ENCODE results near the gene ALKBH7. TPM values are rescaled to one million over a fixed set of nuclear protein-coding genes. Genes with fewer than 3 reads are reported as not detected.
A peak's percentile ranks its signal among the peaks of the same experiment; 100 is the strongest.

ALKBH7 gene
- total and polyA plus RNA-seq, 2 of the 13 experiments (the other 11 are each of a cell fraction or from before 2014, with no cell fraction given) = 29.6 to 45.9 TPM

DNA sequence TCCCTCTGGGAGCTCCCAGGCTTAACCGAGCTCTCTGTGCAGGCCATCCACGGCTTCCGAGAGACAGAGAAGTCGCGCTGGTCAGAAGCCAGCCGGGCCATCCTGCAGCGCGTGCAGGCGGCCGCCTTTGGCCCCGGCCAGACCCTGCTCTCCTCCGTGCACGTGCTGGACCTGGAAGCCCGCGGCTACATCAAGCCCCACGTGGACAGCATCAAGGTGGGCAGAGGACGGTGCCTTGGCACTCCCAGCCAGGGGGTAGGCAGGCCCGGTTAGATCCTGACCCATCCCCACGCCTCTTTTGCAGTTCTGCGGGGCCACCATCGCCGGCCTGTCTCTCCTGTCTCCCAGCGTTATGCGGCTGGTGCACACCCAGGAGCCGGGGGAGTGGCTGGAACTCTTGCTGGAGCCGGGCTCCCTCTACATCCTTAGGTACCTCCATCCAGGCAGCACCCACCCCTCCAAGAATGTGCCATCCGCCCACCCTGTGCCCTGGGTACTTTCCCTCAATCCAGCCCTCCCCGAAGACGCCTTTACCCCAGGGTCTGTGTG lies 1.6 kb downstream of the ALKBH7 start:
- intact Hi-C loops (cut with micrococcal nuclease; ENCODE audit: unreplicated experiment) = no loop called here
- CTCF ChIA-PET (ENCODE audit: low intra/inter-chr PET ratio, low total read pairs) = no interaction called here
- in situ Hi-C loops (cut with HindIII; ENCODE audit: extremely low pct_ligation_motif_present, low pct_unique_long_range_greater_than_20kb) = no loop called here

More for the DNA sequence above, 1.6 kb downstream of the ALKBH7 start:
- Histone ChIP-seq H3K27ac (ENCODE audit: extremely low read length, insufficient read depth, low read length) (peak overlapping the region; percentile 49), H3K27me3 (ENCODE audit: control insufficient read depth in 1 of 2, insufficient read depth in 2 of 2, low read length in 2 of 2) (no peaks in the 10 kb centered on the region), H2AFZ (ENCODE audit: low read length) (no peak overlapping the region), H3K79me2 (ENCODE audit: insufficient read depth, low read length) (no peaks in the 10 kb centered on the region), H3K36me3 (replicated peaks in 1 of 2; ENCODE audit: control insufficient read depth in 1 of 2, insufficient read depth in 2 of 2, low read length in 2 of 2) (peaks cover 5 to 7% of the 10 kb centered on the region in 2 experiments; a peak in 1 of 5 replicates), H3K4me1 (ENCODE audit: insufficient read depth, low read length) (peaks cover 14% of the 10 kb centered on the region), H4K20me1 (ENCODE audit: insufficient read depth, low read length) (no peaks in the 10 kb centered on the region), H3K4me2 (ENCODE audit: low read depth, low read length) (peak overlapping the region; percentile 74), H3K9me3 (ENCODE audit: low read length) (no peaks in the 10 kb centered on the region), H3K4me3 (replicated peaks in 1 of 3; ENCODE audit: insufficient read depth in 1 of 3, low read depth in 2 of 3, low read length in 3 of 3) (peak overlapping the region in 1 of 3 experiments; percentile 70; a peak in 2 of 6 replicates), H3K9ac (ENCODE audit: insufficient read depth, low read depth, low read length) (no peak overlapping the region)
- ATAC-seq (no peak), FAIRE-seq (no peak), DNase-seq (ENCODE audit: low spot score) (no peak)
- TF ChIP-seq JDP2 (CRISPR knock-in tag; IDR thresholded peaks at IDR 0.05; ENCODE audit: borderline replicate concordance) (no peak), RFXAP (CRISPR knock-in tag; IDR thresholded peaks at IDR 0.05; ENCODE audit: borderline replicate concordance) (no peak)
- TF ChIP-seq, protein P1, sequence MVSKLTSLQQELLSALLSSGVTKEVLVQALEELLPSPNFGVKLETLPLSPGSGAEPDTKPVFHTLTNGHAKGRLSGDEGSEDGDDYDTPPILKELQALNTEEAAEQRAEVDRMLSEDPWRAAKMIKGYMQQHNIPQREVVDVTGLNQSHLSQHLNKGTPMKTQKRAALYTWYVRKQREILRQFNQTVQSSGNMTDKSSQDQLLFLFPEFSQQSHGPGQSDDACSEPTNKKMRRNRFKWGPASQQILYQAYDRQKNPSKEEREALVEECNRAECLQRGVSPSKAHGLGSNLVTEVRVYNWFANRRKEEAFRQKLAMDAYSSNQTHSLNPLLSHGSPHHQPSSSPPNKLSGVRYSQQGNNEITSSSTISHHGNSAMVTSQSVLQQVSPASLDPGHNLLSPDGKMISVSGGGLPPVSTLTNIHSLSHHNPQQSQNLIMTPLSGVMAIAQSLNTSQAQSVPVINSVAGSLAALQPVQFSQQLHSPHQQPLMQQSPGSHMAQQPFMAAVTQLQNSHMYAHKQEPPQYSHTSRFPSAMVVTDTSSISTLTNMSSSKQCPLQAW (CRISPR knock-in tag; IDR thresholded peaks at IDR 0.05) = 0 out of 2 replicates have a peak, but pooled peaks have one; percentile 8
- TF ChIP-seq, protein P2, sequence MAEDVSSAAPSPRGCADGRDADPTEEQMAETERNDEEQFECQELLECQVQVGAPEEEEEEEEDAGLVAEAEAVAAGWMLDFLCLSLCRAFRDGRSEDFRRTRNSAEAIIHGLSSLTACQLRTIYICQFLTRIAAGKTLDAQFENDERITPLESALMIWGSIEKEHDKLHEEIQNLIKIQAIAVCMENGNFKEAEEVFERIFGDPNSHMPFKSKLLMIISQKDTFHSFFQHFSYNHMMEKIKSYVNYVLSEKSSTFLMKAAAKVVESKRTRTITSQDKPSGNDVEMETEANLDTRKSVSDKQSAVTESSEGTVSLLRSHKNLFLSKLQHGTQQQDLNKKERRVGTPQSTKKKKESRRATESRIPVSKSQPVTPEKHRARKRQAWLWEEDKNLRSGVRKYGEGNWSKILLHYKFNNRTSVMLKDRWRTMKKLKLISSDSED (CRISPR knock-in tag; IDR thresholded peaks at IDR 0.05) = 0 out of 2 replicates have a peak, but pooled peaks have one; percentile 5
- 95% methylated on average over 11 of the region's 29 CpGs for WGBS (ENCODE audit: low lambda C conversion rate)
- no TSS peak for BruUV-seq (replicated peaks)
- POLR2A ChIA-PET = interaction anchor here (2.8 to 4.3 kb wide), 2 partner anchors 12 to 18 kb away, joined by 45 to 80 read pairs; partner anchors contain the start of genes CLPP and GTF2F1
